CD14-positive monocyte (primary cell): Measurements from ENCODE around the gene BRD8. TPM values are rescaled to one million over a fixed set of nuclear protein-coding genes. Genes with fewer than 3 reads are reported as not detected.

ENCODE experiments used
- DNase-seq, 3 donors: peaks; one replicate each; pipeline ENCODE4 v3.0.0-alpha.2; 2011 to 2022
- H2AFZ ChIP-seq: 2 replicates; pipeline ENCODE4 v1.6.0; 2012; ENCODE audit warnings: mild to moderate bottlenecking, low read depth, low read length, inconsistent platforms; ENCODE audit not compliant: insufficient read depth, poor library complexity, severe bottlenecking
- H3K27ac ChIP-seq, 2 donors: 1 replicate in 1 of 2; 2 replicates in 1 of 2; pipeline ENCODE4 v1.5.1; 2012 to 2013; ENCODE audit warnings: low read length in 2 of 2, control low read depth in 1 of 2, inconsistent platforms in 1 of 2, low read depth in 1 of 2, mild to moderate bottlenecking in 1 of 2
- H3K27me3 ChIP-seq, 2 donors: one replicate each; pipeline versions ENCODE4 v1.6.0 to v1.6.1; 2011 to 2013; ENCODE audit warnings: low read length in 2 of 2; ENCODE audit not compliant: control insufficient read depth in 2 of 2, insufficient read depth in 2 of 2
- H3K36me3 ChIP-seq, 2 donors: replicated peaks in 1 of 2; 1 replicate in 1 of 2; 2 replicates in 1 of 2; pipeline versions ENCODE4 v1.5.1 to v1.6.1; 2012 to 2013; ENCODE audit warnings: low read length in 2 of 2, control low read depth in 1 of 2, inconsistent platforms in 1 of 2, mild to moderate bottlenecking in 1 of 2; ENCODE audit not compliant: insufficient read depth in 2 of 2, control insufficient read depth in 1 of 2
- H3K4me1 ChIP-seq, 2 donors: 1 replicate in 1 of 2; 2 replicates in 1 of 2; pipeline versions ENCODE4 v1.5.1 to v1.6.1; 2012 to 2013; ENCODE audit warnings: low read length in 2 of 2, control low read depth in 1 of 2, inconsistent platforms in 1 of 2, mild to moderate bottlenecking in 1 of 2, moderate library complexity in 1 of 2; ENCODE audit not compliant: insufficient read depth in 2 of 2, control insufficient read depth in 1 of 2
- H3K4me2 ChIP-seq: replicated peaks from 2 replicates; pipeline ENCODE3; 2012; ENCODE audit warnings: low read length, moderate library complexity, mild to moderate bottlenecking; ENCODE audit not compliant: poor library complexity, severe bottlenecking; ENCODE audit errors: extremely low read depth
- H3K4me3 ChIP-seq, 3 experiments: fragments of 200-600 bp in 1 of 3; sonication (generic) in 1 of 3; replicated peaks in 1 of 3; 1 replicate in 2 of 3; 2 replicates in 1 of 3; pipeline ENCODE4 v1.5.1; 2011 to 2013; ENCODE audit warnings: low read length in 3 of 3, mild to moderate bottlenecking in 3 of 3, control low read depth in 2 of 3, low read depth in 2 of 3, inconsistent platforms in 1 of 3, moderate library complexity in 1 of 3
- H3K79me2 ChIP-seq: 2 replicates; pipeline ENCODE4 v1.6.0; 2012; ENCODE audit warnings: mild to moderate bottlenecking, control low read depth, inconsistent platforms, low read length, moderate library complexity; ENCODE audit not compliant: insufficient read depth
- H3K9ac ChIP-seq: 2 replicates; pipeline ENCODE4 v1.6.0; 2017; ENCODE audit warnings: low read length, mild to moderate bottlenecking; ENCODE audit not compliant: insufficient read depth, poor library complexity, severe bottlenecking
- H3K9me3 ChIP-seq, 2 donors: replicated peaks in 1 of 2; 1 replicate in 1 of 2; 2 replicates in 1 of 2; pipeline versions ENCODE4 v1.5.1 to v1.6.1; 2012 to 2013; ENCODE audit warnings: low read length in 2 of 2, control low read depth in 1 of 2; ENCODE audit not compliant: control insufficient read depth in 1 of 2, insufficient read depth in 1 of 2
- H4K20me1 ChIP-seq: 2 replicates; pipeline ENCODE4 v1.6.0; 2012; ENCODE audit warnings: mild to moderate bottlenecking, low read length, control low read depth, moderate library complexity; ENCODE audit not compliant: insufficient read depth
- H3K27ac Mint-ChIP-seq, 7 donors: one replicate each; pipeline ENCODE4 v1.8.0; 2020; ENCODE audit warnings: mild to moderate bottlenecking in 7 of 7, mixed read lengths in 7 of 7, moderate library complexity in 6 of 7, inconsistent platforms in 2 of 7
- H3K27me3 Mint-ChIP-seq, 3 donors: one replicate each; pipeline ENCODE4 v1.8.0; 2021 to 2022; ENCODE audit warnings: low read depth in 3 of 3, mild to moderate bottlenecking in 3 of 3, mixed read lengths in 3 of 3, moderate library complexity in 3 of 3, inconsistent platforms in 1 of 3
- H3K36me3 Mint-ChIP-seq, 2 donors: one replicate each; pipeline ENCODE4 v1.8.0; 2020; ENCODE audit warnings: mixed read lengths in 2 of 2, inconsistent platforms in 1 of 2, mild to moderate bottlenecking in 1 of 2
- H3K4me1 Mint-ChIP-seq: one replicate; pipeline ENCODE4 v1.8.0; 2020; ENCODE audit warnings: mild to moderate bottlenecking, mixed read lengths
- H3K4me3 Mint-ChIP-seq, 2 donors: one replicate each; pipeline ENCODE4 v1.8.0; 2020; ENCODE audit warnings: mild to moderate bottlenecking in 2 of 2, mixed read lengths in 2 of 2, moderate library complexity in 1 of 2
- H3K9me3 Mint-ChIP-seq, 7 donors: one replicate each; pipeline ENCODE4 v1.8.0; 2020 to 2022; ENCODE audit warnings: mixed read lengths in 7 of 7, mild to moderate bottlenecking in 6 of 7, moderate library complexity in 6 of 7, inconsistent platforms in 2 of 7
- WGBS: methylation state at CpG from one replicate; pipeline ENCODE4 v1.1.5; 2013; ENCODE audit warnings: missing lambda C conversion rate; ENCODE audit not compliant: insufficient coverage; 5-methylcytosine and 5-hydroxymethylcytosine counted together
- intact Hi-C, 2 donors: fragments of 100-400 bp; cut with micrococcal nuclease; formaldehyde crosslinking; loops; one replicate each; pipeline versions ENCODE4 v1.15.0 to v1.15.1; 2023
- polyA plus RNA-seq, 3 donors: library from polyadenylated mRNA; depleted of rRNA in 1 of 3; unstranded in 2 of 3; stranded (reverse) in 1 of 3; fragments of 300-500 nt in 2 of 3; fragments of >200 nt in 1 of 3; fragmentation: Illumina TruSeq in 2 of 3; gene quantifications; 1 replicate in 2 of 3; 2 replicates in 1 of 3; pipeline ENCODE4 v1.2.3, GENCODE V29; 2012 to 2021
- TF ChIP-seq, protein P1 (sequence below): fragments of 200-600 bp; IDR thresholded peaks from one replicate; pipeline ENCODE4 v1.8.0; 2022; ENCODE audit warnings: antibody characterized with exemption, mild to moderate bottlenecking

Gene BRD8
- polyA plus RNA-seq, 3 donors: 9.8 to 19.6 (median 17.6) TPM

GRCh38 chr5:138110266-138110963, 68.0 kb downstream of the BRD8 start:
- DNase-seq: no peak
- Histone ChIP-seq H3K4me2 (no peak overlapping the region), H3K79me2 (no peaks in the 10 kb centered on the region), H3K27ac (no peak overlapping the region), H2AFZ (no peak overlapping the region), H3K36me3 (no peaks in the 10 kb centered on the region), H3K4me3 (no peak overlapping the region), H3K9me3 (no peaks in the 10 kb centered on the region), H3K4me1 (peaks cover 18 to 19% of the 10 kb centered on the region in 2 donors), H3K27me3 (peaks cover 0 to 6% of the 10 kb centered on the region in 2 donors), H4K20me1 (no peaks in the 10 kb centered on the region), H3K9ac (no peak overlapping the region)
- Mint-ChIP-seq H3K9me3 (peaks cover 0 to 2% (median 0%) of the 10 kb centered on the region in 7 donors), H3K4me1 (peaks cover 15% of the 10 kb centered on the region), H3K27me3 (peaks cover 4 to 8% (median 4%) of the 10 kb centered on the region in 3 donors), H3K4me3 (no peak overlapping the region), H3K27ac (no peak overlapping the region), H3K36me3 (no peaks in the 10 kb centered on the region)
- intact Hi-C loops: no loop called here
- no CpG with 5 or more reads among the region's 4 CpGs for WGBS
- TF ChIP-seq, protein P1, sequence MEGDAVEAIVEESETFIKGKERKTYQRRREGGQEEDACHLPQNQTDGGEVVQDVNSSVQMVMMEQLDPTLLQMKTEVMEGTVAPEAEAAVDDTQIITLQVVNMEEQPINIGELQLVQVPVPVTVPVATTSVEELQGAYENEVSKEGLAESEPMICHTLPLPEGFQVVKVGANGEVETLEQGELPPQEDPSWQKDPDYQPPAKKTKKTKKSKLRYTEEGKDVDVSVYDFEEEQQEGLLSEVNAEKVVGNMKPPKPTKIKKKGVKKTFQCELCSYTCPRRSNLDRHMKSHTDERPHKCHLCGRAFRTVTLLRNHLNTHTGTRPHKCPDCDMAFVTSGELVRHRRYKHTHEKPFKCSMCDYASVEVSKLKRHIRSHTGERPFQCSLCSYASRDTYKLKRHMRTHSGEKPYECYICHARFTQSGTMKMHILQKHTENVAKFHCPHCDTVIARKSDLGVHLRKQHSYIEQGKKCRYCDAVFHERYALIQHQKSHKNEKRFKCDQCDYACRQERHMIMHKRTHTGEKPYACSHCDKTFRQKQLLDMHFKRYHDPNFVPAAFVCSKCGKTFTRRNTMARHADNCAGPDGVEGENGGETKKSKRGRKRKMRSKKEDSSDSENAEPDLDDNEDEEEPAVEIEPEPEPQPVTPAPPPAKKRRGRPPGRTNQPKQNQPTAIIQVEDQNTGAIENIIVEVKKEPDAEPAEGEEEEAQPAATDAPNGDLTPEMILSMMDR: no peak

GRCh38 chr5:138109463-138110265, 68.8 kb downstream of the BRD8 start:
- H3K9me3 ChIP-seq: no peaks in the 10 kb centered on the region
- H3K27me3 ChIP-seq: peaks cover 0 to 6% of the 10 kb centered on the region in 2 donors
- no peaks in the 10 kb centered on the region for H4K20me1 ChIP-seq
- peaks cover 0 to 2% (median 0%) of the 10 kb centered on the region in 7 donors for H3K9me3 Mint-ChIP-seq
- H3K4me3 ChIP-seq: no peak overlapping the region
- no peaks in the 10 kb centered on the region for H3K36me3 ChIP-seq
- H3K9ac ChIP-seq: no peak overlapping the region
- no peak overlapping the region for H3K27ac Mint-ChIP-seq
- peaks cover 18 to 19% of the 10 kb centered on the region in 2 donors for H3K4me1 ChIP-seq
- no peak overlapping the region for H2AFZ ChIP-seq
- TF ChIP-seq, protein P1: no peak
- H3K4me1 Mint-ChIP-seq: peaks cover 15% of the 10 kb centered on the region
- intact Hi-C loops: no loop called here
- WGBS: no CpG with 5 or more reads among the region's 1 CpG
- peaks cover 4 to 7% (median 4%) of the 10 kb centered on the region in 3 donors for H3K27me3 Mint-ChIP-seq
- H3K4me3 Mint-ChIP-seq: no peak overlapping the region
- no peak overlapping the region for H3K27ac ChIP-seq
- no peak for DNase-seq
- no peaks in the 10 kb centered on the region for H3K36me3 Mint-ChIP-seq
- H3K4me2 ChIP-seq: no peak overlapping the region
- H3K79me2 ChIP-seq: no peaks in the 10 kb centered on the region
